ENCODE data around the gene NOP16. TPM values are rescaled to one million over a fixed set of nuclear protein-coding genes. Genes with fewer than 3 reads are reported as not detected.

The NOP16 gene
- total and polyA plus RNA-seq, 2 donors from 2014 or later, result 18.1 to 32.1 TPM

GRCh38 chr5:176353533-176353932, 34.9 kb downstream of the NOP16 start:
- TF ChIP-seq CTCF (IDR thresholded peaks at IDR 0.05; ENCODE audit: borderline replicate concordance, extremely low read depth, insufficient read depth), result no peak
- intact Hi-C loops (cut with DNase I), result no loop called here
- Histone ChIP-seq H3K9me3 (ENCODE audit: control insufficient read depth in 2 of 3, insufficient read depth in 1 of 3, low read length in 3 of 3) (no peaks in the 10 kb centered on the region), H3K36me3 (ENCODE audit: control insufficient read depth in 2 of 3, insufficient read depth in 3 of 3, low read length in 3 of 3) (peaks cover 12 to 76% (median 54%) of the 10 kb centered on the region in 3 donors), H3K4me1 (ENCODE audit: control insufficient read depth in 2 of 3, insufficient read depth in 2 of 3, low read depth in 1 of 3, low read length in 3 of 3) (peaks cover 0 to 2% (median 0%) of the 10 kb centered on the region in 3 donors), H3K9ac (ENCODE audit: low read length in 3 of 3) (no peak overlapping the region), H3K4me3 (ENCODE audit: low read length in 3 of 3) (no peak overlapping the region), H3K27ac (ENCODE audit: low read depth in 2 of 2, low read length in 2 of 2) (no peak overlapping the region), H3K27me3 (ENCODE audit: control insufficient read depth, insufficient read depth, low read length) (no peaks in the 10 kb centered on the region)
- FAIRE-seq, result no peak
- no peak for DNase-seq

DNA sequence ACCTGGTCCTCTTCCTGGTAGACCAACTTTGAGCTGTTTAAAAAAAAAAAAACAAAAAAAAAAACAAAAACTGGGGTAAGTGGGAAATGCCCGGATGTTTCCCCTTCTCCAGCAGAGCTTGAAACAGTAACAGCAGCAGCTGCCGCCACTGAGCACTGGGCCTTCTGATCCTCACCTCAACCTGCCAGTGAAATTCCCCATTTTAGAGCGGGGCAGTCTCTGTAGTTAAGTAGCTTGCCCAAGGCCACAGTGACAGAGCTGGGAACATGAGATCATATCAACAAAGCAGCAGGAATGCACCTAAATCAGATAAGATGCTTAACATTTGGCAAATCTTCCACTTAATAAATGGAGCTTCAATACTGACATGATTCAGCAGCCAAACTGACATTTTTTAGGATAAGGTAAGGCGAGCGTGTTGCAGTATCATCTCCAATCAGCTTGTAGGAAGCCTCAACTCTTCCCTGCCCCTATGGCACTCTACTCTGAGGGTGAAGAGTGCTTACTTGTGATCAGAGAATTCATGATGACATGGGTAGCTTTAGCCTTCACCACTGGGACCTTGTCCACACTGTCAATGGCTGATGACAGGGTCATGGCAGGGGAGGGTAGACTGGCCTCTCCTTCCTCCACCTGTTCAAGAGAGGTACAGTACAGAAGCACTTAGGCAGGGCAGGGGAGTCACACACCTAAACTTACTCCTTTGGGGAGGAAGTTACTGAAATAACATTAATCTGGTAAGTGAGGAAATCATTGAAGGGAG, 36.1 kb downstream of the NOP16 start:
- no peak for FAIRE-seq
- no peak overlapping the region for H3K4me3 ChIP-seq (ENCODE audit: low read length in 3 of 3)
- no peak overlapping the region for H3K27ac ChIP-seq (ENCODE audit: low read depth in 2 of 2, low read length in 2 of 2)
- peaks cover 12 to 89% (median 59%) of the 10 kb centered on the region in 3 donors for H3K36me3 ChIP-seq (ENCODE audit: control insufficient read depth in 2 of 3, insufficient read depth in 3 of 3, low read length in 3 of 3)
- no peak overlapping the region for H3K9ac ChIP-seq (ENCODE audit: low read length in 3 of 3)
- intact Hi-C loops (cut with DNase I), result no loop called here
- TF ChIP-seq CTCF (IDR thresholded peaks at IDR 0.05; ENCODE audit: borderline replicate concordance, extremely low read depth, insufficient read depth), result no peak
- DNase-seq, result no peak
- H3K27me3 ChIP-seq (ENCODE audit: control insufficient read depth, insufficient read depth, low read length), result no peaks in the 10 kb centered on the region
- H3K4me1 ChIP-seq (ENCODE audit: control insufficient read depth in 2 of 3, insufficient read depth in 2 of 3, low read depth in 1 of 3, low read length in 3 of 3), result peaks cover 0 to 2% (median 0%) of the 10 kb centered on the region in 3 donors
- H3K9me3 ChIP-seq (ENCODE audit: control insufficient read depth in 2 of 3, insufficient read depth in 1 of 3, low read length in 3 of 3), result no peaks in the 10 kb centered on the region

DNA sequence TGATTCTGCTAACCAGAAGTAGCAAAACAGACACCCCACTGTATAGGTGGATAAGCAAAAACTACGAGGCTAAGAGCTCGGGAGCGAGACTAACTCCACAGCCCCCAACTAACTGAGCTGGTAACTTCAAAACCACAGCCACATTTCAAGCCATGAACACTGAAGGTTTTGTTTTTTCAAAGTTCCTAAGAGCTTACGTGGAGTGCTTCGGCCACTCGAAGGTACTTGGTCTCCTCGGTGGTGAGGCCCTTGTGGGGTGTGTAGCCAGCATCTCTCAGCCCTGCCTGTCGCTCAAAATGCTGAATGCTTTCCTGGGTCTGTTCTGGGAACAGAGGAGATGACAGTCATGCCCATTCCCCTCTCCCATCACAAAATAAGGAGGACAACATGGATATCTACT, 38.0 kb downstream of the NOP16 start:
- DNase-seq, result no peak
- H3K4me1 ChIP-seq (ENCODE audit: control insufficient read depth in 2 of 3, insufficient read depth in 2 of 3, low read depth in 1 of 3, low read length in 3 of 3), result peaks cover 0 to 2% (median 0%) of the 10 kb centered on the region in 3 donors
- H3K9ac ChIP-seq (ENCODE audit: low read length in 3 of 3), result no peak overlapping the region
- H3K27ac ChIP-seq (ENCODE audit: low read depth in 2 of 2, low read length in 2 of 2), result no peak overlapping the region
- H3K4me3 ChIP-seq (ENCODE audit: low read length in 3 of 3), result no peak overlapping the region
- H3K27me3 ChIP-seq (ENCODE audit: control insufficient read depth, insufficient read depth, low read length), result no peaks in the 10 kb centered on the region
- FAIRE-seq, result no peak
- peaks cover 14 to 93% (median 63%) of the 10 kb centered on the region in 3 donors for H3K36me3 ChIP-seq (ENCODE audit: control insufficient read depth in 2 of 3, insufficient read depth in 3 of 3, low read length in 3 of 3)
- intact Hi-C loops (cut with DNase I), result no loop called here
- no peak for TF ChIP-seq CTCF (IDR thresholded peaks at IDR 0.05; ENCODE audit: borderline replicate concordance, extremely low read depth, insufficient read depth)
- H3K9me3 ChIP-seq (ENCODE audit: control insufficient read depth in 2 of 3, insufficient read depth in 1 of 3, low read length in 3 of 3), result no peaks in the 10 kb centered on the region
